Thymus (tissue), 11 donors: ENCODE data around the gene ZDHHC14. TPM values are rescaled to one million over a fixed set of nuclear protein-coding genes. Genes with fewer than 3 reads are reported as not detected.
"Not testable (repeated sequence)": the region's sequence is repeated elsewhere in the genome, so short reads cannot be mapped to it uniquely, and the experiment has no call there.

Experiments
- DNase-seq, 9 donors: peaks; one replicate each; pipeline ENCODE4 v3.0.0-alpha.2; 2013; ENCODE audit warnings: low spot score in 9 of 9, low read depth in 6 of 9, missing footprints in 1 of 9
- H3K27ac ChIP-seq, 2 donors: one replicate each; pipeline ENCODE4 v1.5.1; 2013; ENCODE audit warnings: control low read depth in 1 of 2, low read depth in 1 of 2, low read length in 1 of 2, mild to moderate bottlenecking in 1 of 2, moderate library complexity in 1 of 2
- H3K27me3 ChIP-seq, 2 donors: one replicate each; pipeline ENCODE4 v1.5.1; 2013; ENCODE audit warnings: low read length in 1 of 2; ENCODE audit not compliant: control insufficient read depth in 2 of 2, insufficient read depth in 1 of 2
- H3K36me3 ChIP-seq, 2 donors: one replicate each; pipeline ENCODE4 v1.5.1; 2013; ENCODE audit warnings: low read length in 1 of 2, mild to moderate bottlenecking in 1 of 2, moderate library complexity in 1 of 2; ENCODE audit not compliant: control insufficient read depth in 2 of 2, insufficient read depth in 2 of 2
- H3K4me1 ChIP-seq, 2 donors: one replicate each; pipeline ENCODE4 v1.5.1; 2013; ENCODE audit warnings: low read length in 2 of 2; ENCODE audit not compliant: control insufficient read depth in 2 of 2, insufficient read depth in 2 of 2
- H3K4me3 ChIP-seq, 2 donors: one replicate each; pipeline ENCODE4 v1.5.1; 2013; ENCODE audit warnings: low read length in 2 of 2, control low read depth in 1 of 2, mild to moderate bottlenecking in 1 of 2
- H3K9me3 ChIP-seq, 2 donors: one replicate each; pipeline ENCODE4 v1.5.1; 2013; ENCODE audit warnings: low read length in 1 of 2, mild to moderate bottlenecking in 1 of 2; ENCODE audit not compliant: control insufficient read depth in 2 of 2, insufficient read depth in 1 of 2
- WGBS: extraction: QIAGEN DNeasy Blood & Tissue Kit; methylation state at CpG from one replicate; pipeline ENCODE4 v1.1.7; 2013; 5-methylcytosine and 5-hydroxymethylcytosine counted together
- polyA plus RNA-seq: library from polyadenylated mRNA; stranded (reverse); fragments of 200-250 nt; gene quantifications from one replicate; pipeline ENCODE4 v1.2.3, GENCODE V29; 2013
- total RNA-seq: library from RNA; stranded (reverse); fragments of 120-200 nt; gene quantifications from one replicate; pipeline ENCODE4 v1.2.4, GENCODE V29; 2013
- donor health status: healthy.

ZDHHC14 gene
- total and polyA plus RNA-seq, 2 donors, result 3.4 to 7.5 TPM

DNA sequence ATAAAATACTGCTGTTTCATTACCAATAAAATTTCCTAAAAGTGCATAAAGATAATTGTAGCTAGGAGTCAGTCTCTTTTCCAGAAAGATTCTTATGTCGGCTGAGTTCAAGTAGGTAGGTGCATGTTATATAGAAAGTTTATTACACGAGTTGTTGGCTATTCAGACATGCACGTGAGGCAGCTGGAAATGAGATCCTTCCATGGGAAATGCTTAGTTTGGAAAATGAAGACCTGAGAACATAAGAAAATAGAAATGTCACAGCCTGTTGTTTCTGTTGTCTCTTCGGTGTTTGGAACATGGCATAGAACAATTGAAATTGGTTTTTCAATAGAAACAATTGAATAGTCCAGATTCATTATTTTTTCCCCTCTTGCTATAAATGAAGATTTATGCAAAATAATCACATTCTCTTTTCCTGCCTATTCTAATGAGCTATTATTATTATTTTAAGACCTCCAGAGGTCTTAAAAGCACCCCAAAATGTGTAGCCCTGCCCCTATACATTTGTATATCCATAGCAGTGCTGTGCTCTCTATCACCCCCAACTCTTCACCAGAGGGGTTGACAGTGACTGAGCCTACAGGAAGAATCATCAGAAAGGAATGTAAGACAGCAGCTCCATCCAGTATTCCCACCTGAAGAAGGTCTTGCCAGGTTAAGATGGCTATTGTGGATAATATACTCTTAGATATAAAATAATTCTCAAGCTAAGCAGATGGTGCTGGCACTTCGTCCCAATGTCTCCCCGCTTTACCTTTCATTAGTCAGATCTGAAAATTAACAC is 82.2 kb downstream of the ZDHHC14 start:
- Histone ChIP-seq H3K27ac (no peak overlapping the region), H3K4me1 (peaks cover 0 to 19% of the 10 kb centered on the region in 2 donors), H3K9me3 (no peaks in the 10 kb centered on the region), H3K27me3 (no peaks in the 10 kb centered on the region), H3K36me3 (no peaks in the 10 kb centered on the region), H3K4me3 (no peak overlapping the region)
- 96% methylated on average over 6 of the region's 6 CpGs for WGBS
- DNase-seq, result no peak

DNA sequence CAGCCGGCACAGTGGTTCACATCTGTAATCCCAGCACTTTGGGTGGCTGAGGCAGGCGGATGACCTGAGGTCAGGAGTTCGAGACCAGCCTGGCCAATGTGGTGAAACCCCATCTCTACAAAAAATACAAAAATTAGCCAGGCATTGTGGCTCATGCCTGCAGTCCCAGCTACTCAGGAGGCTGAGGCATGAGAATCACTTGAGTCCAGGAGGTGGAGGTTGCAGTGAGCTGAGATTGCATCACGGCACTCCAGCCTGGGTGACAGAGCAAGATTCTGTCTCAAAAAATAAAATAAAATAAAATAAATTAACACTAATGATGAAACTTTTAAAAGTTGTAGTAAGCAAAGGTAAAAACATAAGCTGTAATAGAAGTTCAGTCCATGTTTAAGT is 82.7 kb downstream of the ZDHHC14 start:
- 97% methylated on average over 4 of the region's 4 CpGs for WGBS
- peaks cover 0 to 19% of the 10 kb centered on the region in 2 donors for H3K4me1 ChIP-seq
- H3K9me3 ChIP-seq, H3K27me3 ChIP-seq, H3K36me3 ChIP-seq, H3K27ac ChIP-seq, H3K4me3 ChIP-seq, DNase-seq: not testable (repeated sequence)

DNA sequence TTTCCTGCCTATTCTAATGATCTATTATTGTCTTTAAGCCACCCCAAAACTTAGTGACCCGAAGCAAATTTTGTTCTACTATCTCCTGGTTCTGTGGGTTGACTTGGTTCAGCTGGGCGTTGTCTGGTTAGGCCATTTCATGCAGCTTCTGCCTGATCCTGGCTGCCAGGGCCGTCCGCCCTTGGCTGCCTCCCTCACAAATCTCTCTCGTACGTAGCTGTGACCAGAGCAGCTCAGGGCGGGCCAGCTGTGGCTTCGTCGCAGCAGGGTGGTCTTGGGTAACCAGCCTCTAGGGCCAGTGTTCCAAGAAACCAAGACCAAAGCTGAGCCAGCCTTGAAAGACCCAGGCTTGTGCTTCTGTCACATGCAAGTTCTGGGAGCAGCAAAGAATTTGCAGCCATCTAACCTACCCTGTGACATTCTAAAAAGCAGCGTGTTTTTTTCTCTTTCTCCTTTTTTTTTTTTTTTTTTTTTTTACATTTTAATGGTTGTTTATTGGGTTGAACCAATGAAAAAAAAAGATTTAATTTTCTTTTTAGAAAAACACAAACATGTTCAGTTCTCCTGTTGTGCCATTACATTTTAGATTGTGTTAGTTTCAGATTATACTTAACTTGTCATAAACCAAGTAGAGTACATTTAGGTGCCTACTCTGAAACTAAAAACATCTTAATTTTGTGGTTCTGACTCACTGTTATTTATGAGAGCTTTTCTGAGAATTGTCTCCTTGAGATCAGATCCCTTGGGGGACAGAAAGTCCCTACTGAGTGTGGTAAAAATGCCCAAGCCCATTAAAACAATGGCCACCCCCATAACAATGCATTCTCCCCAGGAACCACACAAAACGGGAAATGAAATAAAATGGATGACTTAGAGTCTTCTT is 83.9 kb downstream of the ZDHHC14 start:
- 93% methylated on average over 11 of the region's 11 CpGs for WGBS
- no peak overlapping the region for H3K27ac ChIP-seq

DNA sequence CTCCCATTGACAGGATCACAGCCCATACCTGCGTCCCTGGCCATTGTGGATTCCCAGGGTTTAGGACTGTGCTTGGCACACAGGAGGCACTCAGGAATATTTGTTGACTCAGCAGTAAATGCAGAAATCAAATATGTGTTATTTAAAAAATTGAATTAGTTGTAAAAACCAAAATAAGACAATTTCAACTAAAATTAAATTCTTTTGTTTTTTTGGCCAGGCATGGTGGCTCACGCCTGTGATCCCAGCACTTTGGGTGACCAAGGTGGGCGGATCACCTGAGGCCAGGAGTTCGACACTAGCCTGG is 85.3 kb downstream of the ZDHHC14 start:
- Histone ChIP-seq H3K36me3 (no peaks in the 10 kb centered on the region), H3K27ac (no peak overlapping the region), H3K9me3 (no peaks in the 10 kb centered on the region), H3K4me3 (no peak overlapping the region), H3K27me3 (no peaks in the 10 kb centered on the region), H3K4me1 (peaks cover 0 to 11% of the 10 kb centered on the region in 2 donors)
- no peak for DNase-seq
- 98% methylated on average over 4 of the region's 4 CpGs for WGBS

More for the DNA sequence above, 83.9 kb downstream of the ZDHHC14 start:
- no peaks in the 10 kb centered on the region for H3K9me3 ChIP-seq
- no peak for DNase-seq
- H3K27me3 ChIP-seq, result no peaks in the 10 kb centered on the region
- no peak overlapping the region for H3K4me3 ChIP-seq
- peaks cover 0 to 19% of the 10 kb centered on the region in 2 donors for H3K4me1 ChIP-seq
- no peaks in the 10 kb centered on the region for H3K36me3 ChIP-seq

DNA sequence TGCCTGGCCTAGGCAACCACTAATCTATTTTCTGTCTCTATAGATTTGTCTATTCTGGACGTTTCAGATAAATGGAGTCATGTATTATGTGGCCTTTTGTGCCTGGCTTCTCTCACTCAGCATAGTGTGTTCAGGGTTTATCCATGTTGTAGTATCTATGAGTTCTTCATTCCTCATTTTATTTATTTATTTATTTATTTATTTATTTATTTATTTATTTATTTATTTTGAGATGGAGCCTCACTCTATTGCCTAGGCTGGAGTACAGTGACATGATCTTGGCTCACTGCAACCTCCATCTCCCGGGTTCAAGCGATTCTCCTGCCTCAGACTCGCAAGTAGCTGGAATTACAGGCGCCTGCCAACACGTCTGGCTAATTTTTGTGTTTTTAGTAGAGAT is 86.3 kb downstream of the ZDHHC14 start:
- DNase-seq, H3K4me1 ChIP-seq, H3K36me3 ChIP-seq, H3K9me3 ChIP-seq, H3K4me3 ChIP-seq, H3K27ac ChIP-seq, H3K27me3 ChIP-seq: not testable (repeated sequence)
- WGBS, result 98% methylated on average over 6 of the region's 6 CpGs

DNA sequence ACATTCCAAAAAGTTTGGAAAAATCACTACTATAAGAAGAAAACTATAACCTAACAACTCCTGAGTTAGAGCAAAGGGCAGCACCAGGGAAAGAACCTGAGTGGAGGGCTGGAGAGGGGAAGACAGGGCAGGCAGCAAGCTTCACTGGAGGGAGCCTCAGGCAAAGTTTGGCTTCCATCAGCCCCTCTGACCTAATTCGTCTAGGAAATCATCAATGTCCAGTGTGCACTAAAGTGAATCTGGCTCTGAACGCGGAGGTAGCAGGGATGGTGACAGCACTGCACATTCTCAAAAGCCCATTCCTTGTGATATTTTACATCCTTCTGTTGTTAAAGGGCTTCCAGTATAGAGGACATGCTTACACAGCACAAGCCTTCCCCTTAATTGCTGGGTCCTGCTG is 87.1 kb downstream of the ZDHHC14 start:
- Histone ChIP-seq H3K4me1 (peaks cover 0 to 6% of the 10 kb centered on the region in 2 donors), H3K9me3 (no peaks in the 10 kb centered on the region), H3K4me3 (no peak overlapping the region), H3K27me3 (no peaks in the 10 kb centered on the region), H3K27ac (no peak overlapping the region), H3K36me3 (no peaks in the 10 kb centered on the region)
- WGBS, result 98% methylated on average over 3 of the region's 3 CpGs
- no peak for DNase-seq

DNA sequence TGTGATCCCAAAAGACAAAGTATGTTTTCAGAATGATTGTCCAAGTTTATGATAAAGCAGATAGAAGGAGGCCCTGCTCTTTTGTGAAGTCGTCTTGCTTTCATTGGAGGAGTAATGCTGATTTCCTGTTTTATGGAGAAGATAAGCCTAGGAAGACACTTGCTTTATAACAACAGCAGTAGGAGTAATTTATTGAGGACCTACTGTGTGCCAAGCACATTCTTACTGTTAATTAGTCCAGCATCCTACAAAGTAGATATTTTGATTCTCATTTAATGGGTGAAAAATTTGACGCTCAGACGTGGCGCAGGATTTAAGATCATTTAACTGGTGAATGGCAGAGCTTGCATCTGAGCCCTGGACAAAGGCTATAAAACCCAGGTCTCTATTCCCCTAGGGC is 87.6 kb downstream of the ZDHHC14 start:
- no peak for DNase-seq
- 84% methylated on average over 4 of the region's 4 CpGs for WGBS
- Histone ChIP-seq H3K27me3 (no peaks in the 10 kb centered on the region), H3K9me3 (no peaks in the 10 kb centered on the region), H3K4me1 (peaks cover 0 to 6% of the 10 kb centered on the region in 2 donors), H3K27ac (no peak overlapping the region), H3K36me3 (no peaks in the 10 kb centered on the region), H3K4me3 (no peak overlapping the region)

DNA sequence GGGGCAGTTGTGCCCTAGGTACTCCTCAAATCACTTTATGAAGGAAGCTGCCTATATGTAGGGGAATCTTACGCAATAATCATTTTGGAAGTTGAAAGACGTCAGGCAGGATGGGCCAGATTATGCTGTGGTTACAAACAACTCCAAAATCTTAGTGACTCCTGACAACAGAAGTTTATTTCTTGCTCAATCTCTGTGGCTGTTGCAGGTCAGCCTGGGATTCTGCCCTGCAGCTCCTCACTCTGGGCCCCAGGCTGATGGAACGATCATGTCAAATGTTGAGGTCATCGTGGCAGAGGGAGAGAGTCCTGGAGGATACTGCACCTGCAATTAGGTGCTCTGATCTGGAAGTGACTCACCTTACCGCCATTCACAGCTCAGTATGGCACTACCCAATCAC is 88.4 kb downstream of the ZDHHC14 start:
- H3K36me3 ChIP-seq, result no peaks in the 10 kb centered on the region
- no peak for DNase-seq
- no peak overlapping the region for H3K4me3 ChIP-seq
- H3K9me3 ChIP-seq, result no peaks in the 10 kb centered on the region
- H3K4me1 ChIP-seq, result peaks cover 0 to 6% of the 10 kb centered on the region in 2 donors
- 96% methylated on average over 5 of the region's 5 CpGs for WGBS
- no peak overlapping the region for H3K27ac ChIP-seq
- H3K27me3 ChIP-seq, result no peaks in the 10 kb centered on the region

DNA sequence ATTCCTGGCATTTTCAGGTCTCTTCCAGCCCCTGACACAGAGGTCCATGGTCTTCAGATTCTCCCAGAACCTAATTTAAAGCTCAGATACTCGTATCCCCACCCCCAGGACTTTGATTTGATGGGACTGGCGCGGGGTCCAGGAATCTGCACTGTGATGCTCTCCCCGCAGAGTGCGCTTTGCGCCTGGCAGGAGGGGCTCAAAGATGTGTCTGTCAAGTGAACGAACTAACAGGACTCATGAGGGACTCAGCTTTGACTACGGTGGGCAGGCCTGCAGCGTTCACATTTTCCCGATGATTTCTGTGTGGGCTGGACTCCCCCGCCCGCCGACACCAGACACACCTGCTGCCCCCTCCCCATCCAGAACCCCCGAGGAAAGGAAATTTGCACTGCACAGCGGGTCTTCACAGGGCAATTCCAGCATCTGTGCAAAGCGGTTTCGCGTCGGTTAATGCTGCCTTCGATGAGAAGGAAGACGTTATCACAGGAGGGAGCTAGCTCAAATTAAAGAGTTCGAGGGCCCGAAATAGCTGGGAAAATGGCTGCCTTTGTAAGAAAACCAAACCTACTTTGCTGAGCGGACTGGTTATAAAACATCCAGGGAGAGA is 90.2 kb downstream of the ZDHHC14 start:
- no peak overlapping the region for H3K4me3 ChIP-seq
- 97% methylated on average over 24 of the region's 24 CpGs for WGBS
- no peaks in the 10 kb centered on the region for H3K27me3 ChIP-seq
- H3K9me3 ChIP-seq, result no peaks in the 10 kb centered on the region
- no peak for DNase-seq
- H3K27ac ChIP-seq, result no peak overlapping the region
- peaks cover 0 to 2% of the 10 kb centered on the region in 2 donors for H3K4me1 ChIP-seq
- H3K36me3 ChIP-seq, result no peaks in the 10 kb centered on the region
